GM21723 (cell line): ENCODE results near the gene EFEMP2.
"Not testable (repeated sequence)": the region's sequence is repeated elsewhere in the genome, so short reads cannot be mapped to it uniquely, and the experiment has no call there.

Experiments used
- ATAC-seq: cut with Tn5 transposase; IDR thresholded peaks from one replicate; pipeline ENCODE4 v1.9.1; 2021; ENCODE audit warnings: mild to moderate bottlenecking, moderate library complexity; ENCODE audit not compliant: unreplicated experiment

EFEMP2 gene

GRCh38 chr11:65833297-65834030 lies 39.1 kb downstream of the EFEMP2 start, which contains the start of gene SNX32:
Gene SNX32, plus strand, starts transcription at chr11:65833963. Its CDS starts 103 bp downstream, at chr11:65834066.
- peak; percentile 94 for ATAC-seq

GRCh38 chr11:65832231-65832630 lies 40.4 kb downstream of the EFEMP2 start:
- not testable (repeated sequence) for ATAC-seq

GRCh38 chr11:65829459-65829858 lies 43.1 kb downstream of the EFEMP2 start:
- ATAC-seq, result no peak

- ATAC-seq, result no peak
These were observed 45.4 kb downstream of the EFEMP2 start for GRCh38 chr11:65826984-65827735.

GRCh38 chr11:65822776-65823528 lies 49.6 kb downstream of the EFEMP2 start:
- ATAC-seq, result no peak

GRCh38 chr11:65821107-65821506 lies 51.5 kb downstream of the EFEMP2 start:
- no peak for ATAC-seq

GRCh38 chr11:65817835-65818680 lies 54.5 kb downstream of the EFEMP2 start:
- ATAC-seq, result peak; percentile 79

GRCh38 chr11:65817312-65817834 lies 55.2 kb downstream of the EFEMP2 start:
- no peak for ATAC-seq

GRCh38 chr11:65816696-65817095 lies 55.9 kb downstream of the EFEMP2 start:
- ATAC-seq, result no peak
